GM21576 (cell line): ENCODE data around the gene KCTD12.

Source experiments
- ATAC-seq: cut with Tn5 transposase; IDR thresholded peaks from one replicate; pipeline ENCODE4 v1.9.1; 2021; ENCODE audit warnings: mild to moderate bottlenecking, moderate library complexity; ENCODE audit not compliant: unreplicated experiment

Gene KCTD12

GRCh38 chr13:76861859-76862258 is 24.3 kb downstream of the KCTD12 start:
- no peak for ATAC-seq

DNA sequence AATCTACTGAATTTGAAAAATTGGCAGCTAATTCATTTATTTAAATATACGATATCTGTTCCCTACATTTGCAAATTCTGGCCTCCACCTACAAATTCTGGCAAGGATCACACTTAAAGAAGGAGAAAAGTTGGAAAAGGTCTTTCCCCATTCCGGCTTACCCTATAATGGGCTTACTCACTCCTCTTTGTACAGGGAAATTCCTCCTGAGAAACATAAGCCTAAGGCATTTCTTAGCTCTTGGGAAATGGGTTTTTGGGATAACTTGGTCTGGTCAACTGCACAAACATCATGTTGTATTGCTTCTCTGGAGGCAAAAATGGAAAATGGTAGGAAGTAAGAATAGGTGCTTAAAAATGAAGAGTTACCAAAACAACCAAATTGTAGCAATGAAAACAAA is 25.5 kb downstream of the KCTD12 start:
- ATAC-seq: no peak

- ATAC-seq: no peak
Measured at GRCh38 chr13:76854894-76855293, 31.3 kb downstream of the KCTD12 start.

DNA sequence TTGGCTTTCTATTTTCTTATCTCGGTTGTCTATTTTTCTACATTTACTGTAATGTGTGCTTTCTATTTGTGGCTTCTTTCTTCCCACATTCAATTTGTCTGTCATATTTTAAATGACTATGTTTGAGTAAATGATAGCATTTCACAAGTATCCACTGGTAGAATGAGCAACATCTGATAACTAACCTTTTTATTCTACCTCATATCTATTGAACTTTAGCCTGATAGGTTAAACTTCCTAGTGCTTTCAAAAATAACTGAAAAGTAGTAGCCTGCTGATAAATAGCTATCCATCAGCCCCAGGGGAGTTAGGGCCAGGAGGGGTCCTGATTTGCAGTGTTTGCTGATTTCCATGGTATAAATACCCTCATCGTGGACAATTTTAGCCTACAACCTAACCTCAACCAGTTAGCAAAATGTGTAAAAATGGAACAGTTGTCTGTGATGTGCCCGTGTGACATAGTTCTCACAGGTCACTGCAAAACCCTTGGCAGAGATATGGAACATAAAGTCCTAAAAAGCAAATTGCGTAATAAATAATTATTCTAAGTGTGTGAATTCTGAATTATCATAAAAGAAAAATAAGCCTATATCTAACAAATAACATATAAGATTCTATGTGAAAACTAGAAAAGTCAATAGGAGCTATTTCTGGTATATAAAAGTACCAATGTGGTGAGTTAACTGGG is 32.1 kb downstream of the KCTD12 start:
- ATAC-seq: no peak

- ATAC-seq: no peak
Measured at GRCh38 chr13:76853481-76853880, 32.7 kb downstream of the KCTD12 start.

GRCh38 chr13:76852986-76853385 is 33.2 kb downstream of the KCTD12 start:
- ATAC-seq: no peak

GRCh38 chr13:76851961-76852360 is 34.2 kb downstream of the KCTD12 start:
- no peak for ATAC-seq

- no peak for ATAC-seq
Measured at GRCh38 chr13:76849493-76849892, 36.7 kb downstream of the KCTD12 start.

DNA sequence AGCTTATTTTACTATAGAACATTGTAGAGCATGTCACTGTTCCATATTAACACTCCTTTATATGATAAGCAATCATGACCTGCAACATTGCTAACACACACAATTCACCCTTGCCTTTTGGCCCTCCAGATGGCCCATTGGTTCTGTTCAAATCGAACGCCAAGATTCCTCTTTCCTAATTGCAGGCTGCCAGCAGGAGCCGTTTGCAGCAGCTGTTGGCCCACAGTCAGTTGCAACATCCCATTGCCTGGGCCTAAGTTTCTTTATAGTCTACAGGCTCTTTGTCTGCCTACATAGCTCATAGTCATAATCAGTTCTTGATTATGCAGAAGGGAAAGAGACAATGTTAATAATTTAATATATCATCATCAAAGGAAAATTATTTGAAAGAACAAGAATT is 37.6 kb downstream of the KCTD12 start:
- no peak for ATAC-seq

- ATAC-seq: no peak
Measured at GRCh38 chr13:76846363-76846762, 39.8 kb downstream of the KCTD12 start.

- no peak for ATAC-seq
Measured at GRCh38 chr13:76845865-76846264, 40.3 kb downstream of the KCTD12 start.

- no peak for ATAC-seq
Measured at GRCh38 chr13:76845367-76845766, 40.8 kb downstream of the KCTD12 start.

- no peak for ATAC-seq
Measured at GRCh38 chr13:76837801-76838200, 48.4 kb downstream of the KCTD12 start.

DNA sequence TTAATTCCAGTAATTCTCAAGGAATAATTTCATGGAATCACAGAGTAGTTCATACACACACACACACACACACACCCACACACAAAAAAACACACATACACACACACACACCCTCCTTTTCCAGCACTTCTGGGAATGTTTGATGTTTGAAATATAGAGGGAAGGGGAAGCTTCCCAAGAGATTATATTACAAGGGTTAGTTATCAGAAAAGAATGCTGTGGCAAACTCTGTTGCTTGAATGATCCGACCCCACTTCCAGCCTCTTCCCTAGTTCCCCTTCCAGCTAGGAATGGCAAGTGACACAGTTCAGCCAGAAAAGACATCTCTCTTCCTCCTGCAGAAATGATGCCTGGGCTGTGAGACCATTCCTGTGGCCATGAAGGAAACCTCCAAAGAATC is 49.9 kb downstream of the KCTD12 start:
- ATAC-seq: no peak

GRCh38 chr13:76833441-76833954 is 52.7 kb downstream of the KCTD12 start:
- no peak for ATAC-seq

- no peak for ATAC-seq
Measured at GRCh38 chr13:76832258-76832988, 53.8 kb downstream of the KCTD12 start.

DNA sequence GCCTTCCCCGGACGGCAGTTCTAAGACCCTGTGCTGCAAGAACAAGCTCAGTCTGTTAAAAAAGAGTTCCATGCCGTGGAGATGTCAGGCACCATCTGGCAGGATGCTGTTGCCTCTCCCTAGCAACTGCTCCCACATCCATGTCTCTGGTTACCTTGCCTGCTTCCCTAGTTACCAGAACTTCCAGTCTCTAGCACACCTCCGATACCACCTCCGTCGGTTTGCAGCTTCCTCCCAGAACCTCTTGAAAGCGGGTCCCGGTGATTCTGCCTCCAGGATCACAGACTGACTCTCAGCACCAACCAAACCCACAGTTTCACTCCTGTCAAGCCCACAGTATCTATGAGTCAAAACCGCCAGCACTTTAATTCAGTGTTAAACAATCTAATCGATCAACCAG is 55.4 kb downstream of the KCTD12 start:
- no peak for ATAC-seq
